ENCODE data around the gene JAK2. TPM values are rescaled to one million over a fixed set of nuclear protein-coding genes. Genes with fewer than 3 reads are reported as not detected.

JAK2 gene
- total and polyA plus RNA-seq, 9 of the 15 experiments (the other 6 are each of a cell fraction or from before 2014, with no cell fraction given) = 4.7 to 23.4 (median 15.3) TPM

GRCh38 chr9:5112109-5112592, 127.1 kb downstream of the JAK2 start:
- BruUV-seq (replicated peaks) = no TSS peak
- no peak for ATAC-seq
- no peak for FAIRE-seq
- H3K9me1 ChIP-seq (ENCODE audit: control insufficient read depth, insufficient read depth, low read length) = no peaks in the 10 kb centered on the region
- TF ChIP-seq SMARCB1 (IDR thresholded peaks at IDR 0.05; ENCODE audit: insufficient read length, low read depth) (no peak), POLR2G (IDR thresholded peaks at IDR 0.05; ENCODE audit: low read depth, low read length) (peak; percentile 9; the same call in 1 of the 2 replicates)
- intact Hi-C loops (cut with micrococcal nuclease) (no loop called here), in situ Hi-C loops (cut with MboI) (no loop called here)
- no peak overlapping the region for H3K9ac ChIP-seq (ENCODE audit: insufficient read depth in 1 of 2, low read depth in 2 of 2, low read length in 2 of 2)
- no peak overlapping the region for H3K4me3 ChIP-seq
- H3K27ac ChIP-seq (ENCODE audit: extremely low read depth, low read depth, low read length) = no peak overlapping the region
- H3K9me3 ChIP-seq (replicated peaks; ENCODE audit: control insufficient read depth, insufficient read depth, low read depth, low read length) = no peaks in the 10 kb centered on the region; the same call in 1 of the 2 replicates
- H3K4me2 ChIP-seq (ENCODE audit: insufficient read depth, low read length) = no peak overlapping the region
- no peaks in the 10 kb centered on the region for H3K27me3 ChIP-seq (ENCODE audit: control insufficient read depth in 2 of 2, insufficient read depth in 2 of 2, low read length in 2 of 2)
- DNase-seq (ENCODE audit: extremely low read depth in 1 of 4, low spot score in 3 of 4) = no peak
- 100% methylated on average over 5 of the region's 30 CpGs for WGBS (ENCODE audit: insufficient coverage, low coverage, missing lambda C conversion rate)
- no peak overlapping the region for H2AFZ ChIP-seq (ENCODE audit: low read depth, low read length)
- H3K79me2 ChIP-seq (ENCODE audit: control insufficient read depth, insufficient read depth, low read length) = no peaks in the 10 kb centered on the region
- CTCF ChIA-PET (ENCODE audit: low intra/inter-chr PET ratio) = no interaction called here
- H3K4me1 ChIP-seq (replicated peaks in 1 of 2; ENCODE audit: control insufficient read depth in 2 of 2, insufficient read depth in 2 of 2, low read length in 2 of 2) = no peaks in the 10 kb centered on the region
- H3K36me3 ChIP-seq (ENCODE audit: control insufficient read depth, insufficient read depth, low read length) = peaks cover 14% of the 10 kb centered on the region; the same call in 2 of the 3 replicates
- POLR2A ChIA-PET = no interaction called here
- H4K20me1 ChIP-seq (replicated peaks; ENCODE audit: control insufficient read depth, insufficient read depth, low read length) = no peaks in the 10 kb centered on the region

GRCh38 chr9:5112646-5113045, 127.6 kb downstream of the JAK2 start:
- Histone ChIP-seq H3K9ac (ENCODE audit: insufficient read depth in 1 of 2, low read depth in 2 of 2, low read length in 2 of 2) (no peak overlapping the region), H3K4me2 (ENCODE audit: insufficient read depth, low read length) (no peak overlapping the region), H3K4me3 (no peak overlapping the region), H3K9me1 (ENCODE audit: control insufficient read depth, insufficient read depth, low read length) (no peaks in the 10 kb centered on the region), H2AFZ (ENCODE audit: low read depth, low read length) (no peak overlapping the region), H3K27me3 (ENCODE audit: control insufficient read depth in 2 of 2, insufficient read depth in 2 of 2, low read length in 2 of 2) (no peaks in the 10 kb centered on the region), H3K36me3 (ENCODE audit: control insufficient read depth, insufficient read depth, low read length) (peaks cover 14% of the 10 kb centered on the region; the same call in 2 of the 3 replicates), H4K20me1 (replicated peaks; ENCODE audit: control insufficient read depth, insufficient read depth, low read length) (no peaks in the 10 kb centered on the region), H3K79me2 (ENCODE audit: control insufficient read depth, insufficient read depth, low read length) (no peaks in the 10 kb centered on the region), H3K27ac (ENCODE audit: extremely low read depth, low read depth, low read length) (no peak overlapping the region), H3K9me3 (replicated peaks; ENCODE audit: control insufficient read depth, insufficient read depth, low read depth, low read length) (no peaks in the 10 kb centered on the region; the same call in 1 of the 2 replicates), H3K4me1 (replicated peaks in 1 of 2; ENCODE audit: control insufficient read depth in 2 of 2, insufficient read depth in 2 of 2, low read length in 2 of 2) (no peaks in the 10 kb centered on the region)
- TF ChIP-seq AFF1 (IDR thresholded peaks at IDR 0.05; ENCODE audit: low read depth in 1 of 2, partially characterized antibody in 2 of 2) (no peak), HNRNPK (IDR thresholded peaks at IDR 0.05; ENCODE audit: low read depth, low read length, poor library complexity, severe bottlenecking) (no peak), RBM22 (IDR thresholded peaks at IDR 0.05; ENCODE audit: low read depth, low read length, poor library complexity, severe bottlenecking) (peak; percentile 55)
- in situ Hi-C loops (cut with MboI) = no loop called here
- CTCF ChIA-PET (ENCODE audit: low intra/inter-chr PET ratio) = interaction anchor here (0.6 kb wide), 1 partner anchor 874 kb away, joined by 3 read pairs; no protein-coding TSS in a partner anchor
- no TSS peak for BruUV-seq (replicated peaks)
- no peak for DNase-seq (ENCODE audit: extremely low read depth in 1 of 4, low spot score in 3 of 4)
- FAIRE-seq = no peak
- POLR2A ChIA-PET = no interaction called here
- intact Hi-C loops (cut with micrococcal nuclease) = no loop called here
- ATAC-seq = no peak
- WGBS (ENCODE audit: insufficient coverage, low coverage, missing lambda C conversion rate) = 92% methylated on average over 5 of the region's 20 CpGs
